GM21786 (cell line): ENCODE data around the gene COX18.

Experiments
- ATAC-seq: cut with Tn5 transposase; IDR thresholded peaks from one replicate; pipeline ENCODE4 v1.9.1; 2021; ENCODE audit not compliant: unreplicated experiment

COX18 gene, protein sequence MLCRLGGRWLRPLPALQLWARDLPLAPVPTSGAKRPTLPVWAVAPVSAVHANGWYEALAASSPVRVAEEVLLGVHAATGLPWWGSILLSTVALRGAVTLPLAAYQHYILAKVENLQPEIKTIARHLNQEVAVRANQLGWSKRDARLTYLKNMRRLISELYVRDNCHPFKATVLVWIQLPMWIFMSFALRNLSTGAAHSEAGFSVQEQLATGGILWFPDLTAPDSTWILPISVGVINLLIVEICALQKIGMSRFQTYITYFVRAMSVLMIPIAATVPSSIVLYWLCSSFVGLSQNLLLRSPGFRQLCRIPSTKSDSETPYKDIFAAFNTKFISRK

DNA sequence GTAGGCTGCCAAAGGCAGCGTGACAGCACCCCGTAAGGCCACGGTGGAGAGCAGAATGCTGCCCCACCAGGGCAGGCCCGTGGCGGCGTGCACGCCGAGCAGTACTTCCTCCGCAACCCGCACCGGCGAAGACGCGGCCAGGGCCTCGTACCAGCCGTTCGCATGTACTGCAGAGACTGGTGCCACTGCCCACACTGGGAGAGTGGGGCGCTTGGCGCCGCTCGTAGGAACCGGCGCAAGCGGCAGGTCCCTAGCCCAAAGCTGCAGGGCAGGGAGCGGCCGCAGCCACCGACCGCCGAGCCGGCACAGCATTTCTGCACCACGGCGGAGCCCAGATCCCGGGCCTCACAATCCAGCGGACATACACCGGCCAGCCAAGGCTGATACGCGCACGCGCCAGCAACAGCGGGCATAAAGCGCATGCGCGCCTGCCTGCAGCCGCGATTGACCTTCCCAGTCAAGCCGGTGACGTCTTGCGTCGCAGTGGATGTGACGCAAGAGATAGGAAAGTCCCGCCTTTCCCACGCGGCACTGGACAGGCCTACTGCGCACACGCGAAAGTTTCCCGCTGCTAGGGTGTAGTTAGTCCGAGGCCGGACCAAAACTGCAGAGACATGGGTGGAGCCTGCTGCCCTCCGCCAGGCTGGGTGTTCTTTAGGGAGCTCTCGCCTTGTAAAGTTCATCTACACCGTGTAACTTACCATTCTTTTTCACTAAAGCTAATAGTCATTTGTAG is at the start of gene COX18:
Gene COX18, minus strand, starts transcription at position 379 of the 736 bp plus-strand sequence. Its CDS starts 67 bp downstream, at position 312.
- peak; percentile 86 for ATAC-seq

DNA sequence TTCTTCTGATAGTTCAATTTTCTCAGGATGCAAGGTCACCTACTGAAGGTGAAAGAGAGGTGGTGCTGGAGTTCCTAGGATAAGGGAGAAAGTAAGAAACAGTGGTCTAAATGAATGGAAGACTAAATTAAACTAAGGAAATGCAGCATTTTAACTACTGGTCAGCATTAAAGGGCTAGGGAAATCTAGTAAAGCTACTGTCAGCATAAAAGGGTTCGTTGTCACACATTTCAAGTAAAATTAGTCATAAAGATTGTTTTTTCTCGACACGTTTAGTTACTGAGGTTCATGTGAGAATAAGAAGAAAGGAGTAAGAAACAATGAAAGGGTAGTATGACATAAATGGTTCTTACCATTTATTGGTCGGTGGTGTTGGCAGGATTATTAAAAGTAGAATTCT is 40.0 kb upstream of the COX18 start:
- ATAC-seq: no peak

GRCh38 chr4:73104695-73105094 is 35.2 kb upstream of the COX18 start:
- no peak for ATAC-seq

DNA sequence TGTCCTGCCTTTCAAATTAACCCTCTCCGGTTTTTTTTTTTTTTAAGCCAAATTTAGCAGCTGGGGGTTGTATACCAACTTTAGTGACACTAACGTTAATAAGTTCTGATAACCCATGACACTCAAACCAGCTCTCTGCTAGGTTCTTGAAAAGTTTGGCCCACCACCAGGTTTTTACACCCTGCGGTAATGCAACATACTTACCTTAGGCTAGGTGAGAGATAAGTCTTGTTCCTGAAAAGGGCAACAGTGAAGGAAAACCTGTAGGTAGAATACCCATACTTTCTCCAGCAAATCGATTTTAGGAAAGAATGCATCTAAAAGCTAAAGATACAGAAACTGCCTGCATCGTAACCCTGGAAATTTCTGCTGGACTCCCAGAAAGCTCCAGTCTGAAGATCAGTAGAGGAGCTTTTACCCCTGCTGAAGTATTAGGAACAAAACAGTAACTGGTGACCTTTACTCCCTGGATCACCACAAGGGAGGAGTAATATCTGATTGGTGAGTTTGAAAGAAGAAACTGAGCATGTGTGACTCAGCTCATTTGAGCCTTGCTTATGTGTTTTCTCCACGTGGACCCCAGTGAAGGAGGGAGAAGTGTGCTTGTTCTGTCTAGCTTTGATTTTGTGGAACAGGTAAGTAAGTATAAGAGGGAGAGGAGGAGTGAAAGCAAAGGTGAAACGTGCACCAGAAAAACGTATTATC is 34.4 kb upstream of the COX18 start:
- ATAC-seq: no peak

- no peak for ATAC-seq
Measured at GRCh38 chr4:73099143-73099542, 29.6 kb upstream of the COX18 start.

DNA sequence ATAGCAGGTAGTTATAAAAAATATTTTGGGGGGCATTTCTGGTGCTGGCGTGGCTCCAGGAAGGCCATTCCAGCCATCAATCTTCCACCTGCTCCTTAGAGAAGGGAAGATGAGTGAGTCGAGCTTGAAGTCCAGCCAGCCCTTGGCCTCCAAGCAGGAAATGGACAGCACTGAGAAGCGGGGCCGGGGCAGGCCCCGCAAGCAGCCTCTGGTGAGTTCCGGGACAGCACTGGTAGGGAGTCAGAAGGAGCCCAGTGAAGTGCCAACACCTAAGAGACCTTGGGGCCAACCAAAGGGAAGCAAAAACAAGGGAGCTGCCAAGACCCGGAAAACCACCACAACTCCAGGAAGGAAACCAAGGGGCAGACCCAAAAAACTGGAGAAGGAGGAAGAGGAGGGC is 29.2 kb upstream of the COX18 start:
- no peak for ATAC-seq

GRCh38 chr4:73098016-73098415 is 28.5 kb upstream of the COX18 start:
- no peak for ATAC-seq

- no peak for ATAC-seq
Measured at GRCh38 chr4:73092868-73093267, 23.4 kb upstream of the COX18 start.

GRCh38 chr4:73090738-73091137 is 21.2 kb upstream of the COX18 start:
- no peak for ATAC-seq

GRCh38 chr4:73087871-73088270 is 18.4 kb upstream of the COX18 start:
- no peak for ATAC-seq

GRCh38 chr4:73086095-73086868 is 16.8 kb upstream of the COX18 start:
- no peak for ATAC-seq

GRCh38 chr4:73080789-73081188 is 11.3 kb upstream of the COX18 start:
- no peak for ATAC-seq

DNA sequence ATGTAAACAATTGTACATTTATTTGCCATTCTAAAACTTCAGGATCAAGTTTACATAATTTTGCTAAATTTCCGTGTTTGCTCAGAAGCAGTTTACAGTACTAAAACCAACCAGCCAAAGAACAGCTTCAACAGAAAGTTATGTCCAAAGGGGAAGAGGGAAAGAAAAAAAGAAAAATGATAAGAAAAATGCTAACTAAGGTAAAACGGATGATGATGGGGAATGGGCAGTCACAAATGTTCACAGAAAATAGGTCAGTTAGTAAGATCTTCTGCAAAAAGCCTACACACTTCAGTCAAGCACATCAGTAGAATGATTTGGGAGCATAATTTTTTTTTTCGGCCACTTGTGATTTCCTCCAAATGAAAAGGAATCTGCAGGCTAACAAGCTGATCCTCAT is 6.3 kb upstream of the COX18 start:
- no peak for ATAC-seq

DNA sequence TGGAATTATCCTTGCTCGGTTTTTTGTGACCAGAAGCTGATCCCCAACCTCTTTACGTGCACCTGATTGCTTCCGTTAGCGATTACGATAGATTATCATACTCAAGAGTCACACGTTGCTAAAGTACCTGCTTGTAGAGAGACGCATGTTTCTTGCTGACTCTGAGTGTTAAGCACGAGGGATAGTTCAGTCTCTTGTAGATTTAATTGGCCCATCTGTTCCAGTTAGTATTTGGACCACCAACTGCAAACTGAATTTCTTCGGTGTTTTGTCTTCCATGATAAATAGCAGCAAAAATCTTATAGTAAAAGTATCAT is 516 bp upstream of the COX18 start:
- peak; percentile 7 for ATAC-seq

- peak; percentile 1 for ATAC-seq
Measured at GRCh38 chr4:73068491-73069337, 802 bp downstream of the COX18 start.

DNA sequence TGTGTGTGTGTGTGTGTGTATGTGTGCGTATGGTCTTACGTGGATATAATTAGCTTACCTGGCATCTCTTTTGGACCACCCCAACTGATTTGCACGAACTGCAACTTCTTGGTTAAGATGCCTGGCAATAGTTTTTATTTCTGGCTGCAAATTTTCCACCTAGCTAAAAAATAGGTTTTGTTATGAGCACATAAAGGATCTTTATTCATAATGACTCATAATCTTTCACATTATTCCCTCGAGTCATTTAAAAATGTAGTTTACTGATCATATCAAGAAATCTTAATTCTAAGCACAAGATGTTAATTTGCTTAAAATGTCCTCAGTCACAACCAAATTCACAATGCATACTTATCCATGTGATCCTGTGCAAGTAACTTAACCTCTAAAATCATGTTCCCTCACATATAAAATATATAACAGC is 1.5 kb downstream of the COX18 start:
- ATAC-seq: no peak

- no peak for ATAC-seq
Measured at GRCh38 chr4:73066928-73067327, 2.6 kb downstream of the COX18 start.

- no peak for ATAC-seq
Measured at GRCh38 chr4:73066445-73066844, 3.1 kb downstream of the COX18 start.

DNA sequence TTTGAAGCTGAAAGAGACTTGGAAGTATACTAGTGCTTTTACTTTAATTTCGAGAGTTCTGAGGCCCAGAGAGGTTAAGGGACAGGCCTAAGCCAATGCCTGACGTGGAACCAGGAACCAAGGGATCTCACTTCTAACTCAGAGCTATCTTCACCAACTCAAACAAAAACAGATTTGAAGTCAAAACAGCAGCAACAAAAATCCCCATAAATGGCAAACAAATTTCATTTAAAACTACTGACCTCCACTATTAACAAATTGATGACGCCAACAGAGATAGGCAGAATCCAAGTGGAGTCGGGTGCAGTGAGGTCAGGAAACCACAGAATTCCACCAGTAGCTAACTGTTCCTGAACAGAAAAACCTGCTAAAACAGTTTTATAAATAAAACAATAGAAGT is 5.0 kb downstream of the COX18 start:
- ATAC-seq: no peak

GRCh38 chr4:73055241-73055897 is 14.1 kb downstream of the COX18 start:
- ATAC-seq: peak; percentile 95
